K562 (cell line): Measurements from ENCODE around the gene ZNF629. TPM values are rescaled to one million over a fixed set of nuclear protein-coding genes. Genes with fewer than 3 reads are reported as not detected.

Experiments used
- ATAC-seq: fragments of 200-7000 bp; cut with Tn5 transposase; 3 replicates; pipeline ENCODE4 v1.9.1; 2020; ENCODE audit warnings: moderate library complexity
- BruUV-seq: library from RNA; stranded (reverse); fragments of 400-500 nt; replicated peaks from 2 replicates; lab custom pipeline; 2021; lab: Mats Ljungman, UMichigan
- CTCF ChIA-PET: fragments of 300-600 bp; formaldehyde crosslinking; extraction: SDS; loops from one replicate; lab custom pipeline; 2021; ENCODE audit warnings: low intra/inter-chr PET ratio; lab: Yijun Ruan, JAX
- POLR2A ChIA-PET: fragments of 300-600, 350-650 bp; sonication (Branson Sonifier 250); formaldehyde crosslinking; extraction: SDS; loops from one replicate; lab custom pipeline; 2021; ENCODE audit warnings: antibody characterized with exemption, inconsistent platforms; lab: Yijun Ruan, JAX
- DNase-seq, 4 experiments: peaks; one replicate each; pipeline versions ENCODE4 v3.0.0 to v3.0.0-alpha.2; 2011 to 2018; ENCODE audit warnings: low spot score in 3 of 4, mixed read lengths in 3 of 4; ENCODE audit errors: extremely low read depth in 1 of 4
- FAIRE-seq: peaks from 2 replicates; lab custom pipeline; 2011; peaks lifted over from hg19 to GRCh38; lab: Jason Lieb, UNC
- H2AFZ ChIP-seq: 2 replicates; pipeline ENCODE4 v1.6.0; 2011; ENCODE audit warnings: low read depth, low read length, control low read depth, inconsistent platforms
- H3K27ac ChIP-seq: fragments of 200-600 bp; 3 replicates; pipeline ENCODE4 v1.8.0; 2011; ENCODE audit warnings: low read depth, mild to moderate bottlenecking, control low read depth, inconsistent platforms, low read length, moderate library complexity, mixed read lengths; ENCODE audit errors: extremely low read depth
- H3K27me3 ChIP-seq, 2 experiments: fragments of 300-600 bp in 1 of 2; 2 replicates in 1 of 2; 3 replicates in 1 of 2; pipeline versions ENCODE4 v1.6.0 to v1.8.0; 2011; ENCODE audit warnings: inconsistent platforms in 2 of 2, low read length in 2 of 2, mild to moderate bottlenecking in 1 of 2, mixed read lengths in 1 of 2, moderate library complexity in 1 of 2; ENCODE audit not compliant: control insufficient read depth in 2 of 2, insufficient read depth in 2 of 2
- H3K36me3 ChIP-seq: fragments of 300-600 bp; 3 replicates; pipeline ENCODE4 v1.8.0; 2011; ENCODE audit warnings: mild to moderate bottlenecking, low read length, inconsistent platforms; ENCODE audit not compliant: control insufficient read depth, insufficient read depth
- H3K4me1 ChIP-seq, 2 experiments: fragments of 200-600 bp in 1 of 2; replicated peaks in 1 of 2; 2 replicates in 1 of 2; 3 replicates in 1 of 2; pipeline versions ENCODE4 v1.5.1 to v1.8.0; 2011; ENCODE audit warnings: inconsistent platforms in 2 of 2, low read length in 2 of 2, mild to moderate bottlenecking in 1 of 2, mixed read lengths in 1 of 2, moderate library complexity in 1 of 2; ENCODE audit not compliant: control insufficient read depth in 2 of 2, insufficient read depth in 2 of 2
- H3K4me2 ChIP-seq: 2 replicates; pipeline ENCODE4 v1.6.1; 2011; ENCODE audit warnings: low read length, control low read depth, inconsistent platforms, mixed read lengths; ENCODE audit not compliant: insufficient read depth
- H3K4me3 ChIP-seq: fragments of 200-600 bp; sonication (generic), shearing (Covaris generic); 2 replicates; pipeline ENCODE4 v1.5.1; 2016; ENCODE audit warnings: control low read depth, inconsistent platforms
- H3K79me2 ChIP-seq: fragments of 200-600 bp; 3 replicates; pipeline ENCODE4 v1.8.0; 2011; ENCODE audit warnings: low read length, inconsistent platforms; ENCODE audit not compliant: control insufficient read depth, insufficient read depth
- H3K9ac ChIP-seq, 2 experiments: 2 replicates each; pipeline versions ENCODE4 v1.6.0 to v1.6.1; 2011; ENCODE audit warnings: low read depth in 2 of 2, low read length in 2 of 2, control low read depth in 1 of 2, inconsistent platforms in 1 of 2, mild to moderate bottlenecking in 1 of 2, mixed read lengths in 1 of 2; ENCODE audit not compliant: insufficient read depth in 1 of 2
- H3K9me1 ChIP-seq: one replicate; pipeline ENCODE4 v1.6.0; 2011; ENCODE audit warnings: inconsistent platforms, mild to moderate bottlenecking, low read length, moderate library complexity; ENCODE audit not compliant: control insufficient read depth, insufficient read depth
- H3K9me3 ChIP-seq: replicated peaks from 2 replicates; pipeline ENCODE4 v1.5.1; 2011; ENCODE audit warnings: low read depth, low read length, inconsistent platforms; ENCODE audit not compliant: control insufficient read depth, insufficient read depth
- H4K20me1 ChIP-seq: replicated peaks from 2 replicates; pipeline ENCODE4 v1.6.1; 2011; ENCODE audit warnings: low read length, inconsistent platforms, mixed read lengths; ENCODE audit not compliant: control insufficient read depth, insufficient read depth
- KDM1A ChIP-seq, 2 experiments: fragments of 450-650 bp; IDR thresholded peaks; 2 replicates each; pipeline ENCODE4 v1.6.1; 2016; ENCODE audit warnings: mild to moderate bottlenecking in 2 of 2
- LEF1 ChIP-seq: fragments of 450-650 bp; IDR thresholded peaks from 2 replicates; pipeline ENCODE4 v1.6.1; 2016; ENCODE audit warnings: mild to moderate bottlenecking
- SRSF3 ChIP-seq: fragments of 200-400 bp; formaldehyde crosslinking; IDR thresholded peaks from 2 replicates; pipeline ENCODE4 v1.6.1; 2016; ENCODE audit warnings: mild to moderate bottlenecking, low read length, moderate library complexity; ENCODE audit not compliant: insufficient read depth
- WGBS: fragments of 100-300 bp; shearing (Covaris generic); methylation state at CpG from one replicate; pipeline ENCODE4 v1.1.6; 2016; ENCODE audit warnings: low coverage, mixed read lengths; ENCODE audit not compliant: insufficient coverage; ENCODE audit errors: missing lambda C conversion rate; 5-methylcytosine and 5-hydroxymethylcytosine counted together
- in situ Hi-C: fragments of 300-500 bp; cut with MboI; formaldehyde crosslinking; loops from 4 replicates; pipeline ENCODE4 v1.15.0; 2018; ENCODE audit warnings: inconsistent platforms, mixed read lengths
- intact Hi-C: fragments of 100-400 bp; cut with micrococcal nuclease; formaldehyde crosslinking; loops from 2 replicates; pipeline ENCODE4 v1.14.2; 2022
- polyA plus RNA-seq, 8 experiments: library from polyadenylated mRNA; depleted of rRNA in 4 of 8; stranded (reverse) in 5 of 8; unstranded in 3 of 8; fragments of >200 nt; fragmentation: Nextera tagmentation in 2 of 8; fragmentation: Illumina TruSeq in 1 of 8; extraction: Ambion mirVana in 2 of 8; extraction: Trizol in 1 of 8; gene quantifications; 2 replicates each; pipeline versions ENCODE4 v1.2.1 to v1.2.3, GENCODE V29; 2011 to 2014; ENCODE audit warnings: inconsistent platforms in 1 of 8, missing spikeins in 1 of 8
- small RNA-seq: library from RNA; depleted of rRNA; stranded (forward); fragments of <200 nt; gene quantifications from one replicate; pipeline ENCODE3, GENCODE V24; 2014
- total RNA-seq, 7 experiments: library from RNA; depleted of rRNA in 6 of 7; stranded (reverse); fragments of >200 nt in 6 of 7; fragmentation: Illumina TruSeq in 2 of 7; extraction: Trizol in 2 of 7; gene quantifications; 2 replicates each; pipeline versions ENCODE4 v1.2.1 to v1.2.3, GENCODE V29; 2011 to 2021; ENCODE audit warnings: low replicate concordance in 1 of 7
- TF ChIP-seq, protein P1 (sequence below): fragments of 250-450 bp; sonication (Bioruptor Pico); IDR thresholded peaks from 2 replicates; pipeline ENCODE4 v1.8.0; 2022; ENCODE audit warnings: moderate library complexity, mild to moderate bottlenecking, inconsistent platforms

The ZNF629 gene
- total and polyA plus RNA-seq, 9 of the 15 experiments (the other 6 are each of a cell fraction or from before 2014, with no cell fraction given) = 0.44 to 18.8 (median 7.4) TPM

DNA sequence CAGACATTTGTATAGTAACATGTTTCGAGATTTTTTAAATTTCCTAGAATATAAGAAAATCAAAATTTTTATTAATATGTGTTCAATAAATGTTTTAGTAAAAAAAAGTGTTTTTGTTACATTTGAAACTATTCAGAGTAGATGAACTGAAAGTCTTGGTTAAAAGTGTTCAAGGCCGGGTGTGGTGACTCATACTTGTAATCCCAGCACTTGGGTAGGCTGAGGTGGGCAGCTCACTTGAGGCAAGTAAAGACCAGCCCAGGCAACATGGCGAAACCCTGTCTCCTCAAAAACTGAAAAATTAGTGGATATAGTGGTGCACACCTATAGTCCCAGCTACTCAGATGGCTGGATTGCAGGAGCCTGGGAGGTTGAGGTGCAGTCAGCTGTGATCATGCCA, 55.6 kb downstream of the ZNF629 start (continued):
- TF ChIP-seq KDM1A (IDR thresholded peaks at IDR 0.05) (no peak), LEF1 (no peak), SRSF3 (no peak)

DNA sequence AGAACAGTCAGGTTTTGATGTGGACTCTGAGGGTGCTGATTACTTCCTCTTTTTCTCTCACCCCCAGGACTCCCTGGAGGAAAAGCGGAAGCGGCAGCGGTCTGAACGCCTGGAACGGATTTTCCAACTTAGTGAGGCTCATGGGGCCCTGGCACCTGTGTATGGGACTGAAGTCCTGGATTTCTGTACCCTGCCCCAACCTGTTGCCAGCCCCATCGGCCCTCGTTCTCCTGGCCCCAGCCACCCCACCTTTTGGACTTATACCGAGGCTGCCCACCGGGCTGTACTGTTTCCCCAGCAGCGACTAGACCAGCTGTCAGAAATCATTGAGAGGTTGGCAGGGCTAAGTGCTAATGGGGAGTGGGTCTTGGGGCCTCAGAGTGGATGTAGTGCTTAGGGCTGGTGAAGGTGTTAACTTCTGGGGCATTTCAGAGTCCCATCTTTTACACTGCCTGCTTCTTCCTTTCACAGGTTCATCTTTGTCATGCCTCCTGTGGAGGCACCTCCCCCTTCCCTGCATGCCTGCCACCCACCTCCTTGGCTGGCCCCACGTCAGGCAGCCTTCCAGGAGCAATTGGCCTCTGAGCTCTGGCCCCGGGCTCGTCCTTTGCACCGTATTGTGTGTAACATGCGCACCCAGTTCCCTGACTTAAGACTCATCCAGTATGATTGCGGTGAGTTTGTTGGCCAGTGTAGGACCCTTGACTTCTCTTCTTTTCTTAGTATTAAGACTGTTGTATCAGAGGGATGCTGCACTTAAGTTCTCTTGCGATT, 57.9 kb downstream of the ZNF629 start:
- H2AFZ ChIP-seq = no peak overlapping the region
- DNase-seq (no peak), FAIRE-seq (no peak), ATAC-seq (no peak)
- 91% methylated on average over 16 of the region's 17 CpGs for WGBS
- CTCF ChIA-PET = no interaction called here
- BruUV-seq = no TSS peak
- no peak overlapping the region for H3K27ac ChIP-seq
- no peaks in the 10 kb centered on the region for H3K27me3 ChIP-seq
- H3K79me2 ChIP-seq = peaks cover 12% of the 10 kb centered on the region; the same call in 2 of the 3 replicates
- H3K9ac ChIP-seq = no peak overlapping the region
- no peak overlapping the region for H3K4me3 ChIP-seq
- H3K4me1 ChIP-seq = peaks cover 0 to 4% of the 10 kb centered on the region in 2 experiments; a peak in 2 of 5 replicates
- in situ Hi-C loops = no loop called here
- no peak overlapping the region for H3K4me2 ChIP-seq
- POLR2A ChIA-PET = interaction anchor here (0.6 to 1.4 kb wide), 3 partner anchors 15 to 76 kb away, joined by 3 to 4 read pairs (median 4); no protein-coding TSS in a partner anchor
- no peaks in the 10 kb centered on the region for H3K9me3 ChIP-seq
- H4K20me1 ChIP-seq = no peaks in the 10 kb centered on the region; the same call in 1 of the 2 replicates
- no peaks in the 10 kb centered on the region for H3K9me1 ChIP-seq
- peaks cover 95% of the 10 kb centered on the region for H3K36me3 ChIP-seq
- intact Hi-C loops = no loop called here
- TF ChIP-seq, protein P1, sequence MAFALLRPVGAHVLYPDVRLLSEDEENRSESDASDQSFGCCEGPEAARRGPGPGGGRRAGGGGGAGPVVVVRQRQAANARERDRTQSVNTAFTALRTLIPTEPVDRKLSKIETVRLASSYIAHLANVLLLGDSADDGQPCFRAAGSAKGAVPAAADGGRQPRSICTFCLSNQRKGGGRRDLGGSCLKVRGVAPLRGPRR = no peak

Small RNAs within 50 kb of the gene (small RNA-seq; reads per million reads assigned to genes)
- gene RF00017 = not detected

Other genes with a start within 250 kb of the ZNF629 start
Only the 7 nearest of the 18 such genes appear.
- gene FBRS, start 128.8 kb downstream of the ZNF629 start, total RNA-seq (2014; rRNA removed) = 13.1 and 19.0 TPM in 2 replicates
- 6.9 and 8.1 TPM in 2 replicates for gene FBRS, start 128.8 kb downstream of the ZNF629 start, total RNA-seq (2014; rRNA removed; fragmentation: Illumina TruSeq; extraction: Trizol)
- 15.6 and 17.9 TPM in 2 replicates for gene FBRS, start 128.8 kb downstream of the ZNF629 start, total RNA-seq (2015; rRNA removed; fragmentation: Illumina TruSeq; extraction: Trizol)
- gene FBRS, start 128.8 kb downstream of the ZNF629 start, total RNA-seq (2021) = 50.1 and 59.5 TPM in 2 replicates
- gene FBRS, start 128.8 kb downstream of the ZNF629 start, polyA plus RNA-seq (2011; rRNA removed) = 5.4 and 11.8 TPM in 2 replicates
- 21.7 and 32.6 TPM in 2 replicates for gene FBRS, start 128.8 kb downstream of the ZNF629 start, polyA plus RNA-seq (2014; fragmentation: Illumina TruSeq; extraction: Trizol)
- gene FBRS, start 128.8 kb downstream of the ZNF629 start, polyA plus RNA-seq (2014; fragmentation: Nextera tagmentation; extraction: Ambion mirVana) = under 1 TPM; 0.32 to 0.46 TPM
- gene FBRS, start 128.8 kb downstream of the ZNF629 start, polyA plus RNA-seq (2014; rRNA removed) = 21.9 and 25.1 TPM in 2 replicates
- 16.0 and 16.3 TPM in 2 replicates for gene SRCAP, start 88.0 kb downstream of the ZNF629 start, total RNA-seq (2014; rRNA removed)
- 3.5 and 3.7 TPM in 2 replicates for gene SRCAP, start 88.0 kb downstream of the ZNF629 start, total RNA-seq (2014; rRNA removed; fragmentation: Illumina TruSeq; extraction: Trizol)
- 5.8 and 7.9 TPM in 2 replicates for gene SRCAP, start 88.0 kb downstream of the ZNF629 start, total RNA-seq (2015; rRNA removed; fragmentation: Illumina TruSeq; extraction: Trizol)
- 58.9 and 62.6 TPM in 2 replicates for gene SRCAP, start 88.0 kb downstream of the ZNF629 start, total RNA-seq (2021)
- 2.2 and 6.4 TPM in 2 replicates for gene SRCAP, start 88.0 kb downstream of the ZNF629 start, polyA plus RNA-seq (2011; rRNA removed)
- 14.9 and 21.0 TPM in 2 replicates for gene SRCAP, start 88.0 kb downstream of the ZNF629 start, polyA plus RNA-seq (2014; fragmentation: Illumina TruSeq; extraction: Trizol)
- under 1 TPM; 0.21 to 0.53 TPM for gene SRCAP, start 88.0 kb downstream of the ZNF629 start, polyA plus RNA-seq (2014; fragmentation: Nextera tagmentation; extraction: Ambion mirVana)
- 11.4 and 17.0 TPM in 2 replicates for gene SRCAP, start 88.0 kb downstream of the ZNF629 start, polyA plus RNA-seq (2014; rRNA removed)
- 30.7 and 45.9 TPM in 2 replicates for gene PHKG2, start 38.8 kb downstream of the ZNF629 start, total RNA-seq (2014; rRNA removed)
- 18.3 and 21.2 TPM in 2 replicates for gene PHKG2, start 38.8 kb downstream of the ZNF629 start, total RNA-seq (2014; rRNA removed; fragmentation: Illumina TruSeq; extraction: Trizol)
- gene PHKG2, start 38.8 kb downstream of the ZNF629 start, total RNA-seq (2015; rRNA removed; fragmentation: Illumina TruSeq; extraction: Trizol) = 23.9 and 25.2 TPM in 2 replicates
- gene PHKG2, start 38.8 kb downstream of the ZNF629 start, total RNA-seq (2021) = 39.7 and 40.7 TPM in 2 replicates
- 44.1 and 54.4 TPM in 2 replicates for gene PHKG2, start 38.8 kb downstream of the ZNF629 start, polyA plus RNA-seq (2011; rRNA removed)
- gene PHKG2, start 38.8 kb downstream of the ZNF629 start, polyA plus RNA-seq (2014; fragmentation: Illumina TruSeq; extraction: Trizol) = 39.2 and 41.0 TPM in 2 replicates
- 10 to 100 TPM in 1 of 2 experiments, 1 to 10 TPM in 1; 5.8 to 14.1 TPM for gene PHKG2, start 38.8 kb downstream of the ZNF629 start, polyA plus RNA-seq (2014; fragmentation: Nextera tagmentation; extraction: Ambion mirVana)
- gene PHKG2, start 38.8 kb downstream of the ZNF629 start, polyA plus RNA-seq (2014; rRNA removed) = 50.4 and 54.2 TPM in 2 replicates
- 16.1 and 18.5 TPM in 2 replicates for gene CFAP119, start 25.1 kb downstream of the ZNF629 start, total RNA-seq (2014; rRNA removed)
- gene CFAP119, start 25.1 kb downstream of the ZNF629 start, total RNA-seq (2014; rRNA removed; fragmentation: Illumina TruSeq; extraction: Trizol) = 4.2 and 6.1 TPM in 2 replicates
- 7.0 and 7.4 TPM in 2 replicates for gene CFAP119, start 25.1 kb downstream of the ZNF629 start, total RNA-seq (2015; rRNA removed; fragmentation: Illumina TruSeq; extraction: Trizol)
- 18.4 and 20.0 TPM in 2 replicates for gene CFAP119, start 25.1 kb downstream of the ZNF629 start, total RNA-seq (2021)
- gene CFAP119, start 25.1 kb downstream of the ZNF629 start, polyA plus RNA-seq (2011; rRNA removed) = 13.5 and 16.3 TPM in 2 replicates
- gene CFAP119, start 25.1 kb downstream of the ZNF629 start, polyA plus RNA-seq (2014; fragmentation: Illumina TruSeq; extraction: Trizol) = 9.0 and 9.6 TPM in 2 replicates
- 1 to 10 TPM; 5.5 to 6.2 TPM for gene CFAP119, start 25.1 kb downstream of the ZNF629 start, polyA plus RNA-seq (2014; fragmentation: Nextera tagmentation; extraction: Ambion mirVana)
- gene CFAP119, start 25.1 kb downstream of the ZNF629 start, polyA plus RNA-seq (2014; rRNA removed) = 33.7 and 38.2 TPM in 2 replicates
- gene RNF40, start 24.9 kb downstream of the ZNF629 start, total RNA-seq (2014; rRNA removed) = 81.9 and 95.6 TPM in 2 replicates
- gene RNF40, start 24.9 kb downstream of the ZNF629 start, total RNA-seq (2014; rRNA removed; fragmentation: Illumina TruSeq; extraction: Trizol) = 73.7 and 81.5 TPM in 2 replicates
- 76.4 and 82.9 TPM in 2 replicates for gene RNF40, start 24.9 kb downstream of the ZNF629 start, total RNA-seq (2015; rRNA removed; fragmentation: Illumina TruSeq; extraction: Trizol)
- 124 and 129 TPM in 2 replicates for gene RNF40, start 24.9 kb downstream of the ZNF629 start, total RNA-seq (2021)
- gene RNF40, start 24.9 kb downstream of the ZNF629 start, polyA plus RNA-seq (2011; rRNA removed) = 91.7 and 97.8 TPM in 2 replicates
- gene RNF40, start 24.9 kb downstream of the ZNF629 start, polyA plus RNA-seq (2014; fragmentation: Illumina TruSeq; extraction: Trizol) = 107 and 115 TPM in 2 replicates
- 1 to 10 TPM; 6.2 to 9.1 TPM for gene RNF40, start 24.9 kb downstream of the ZNF629 start, polyA plus RNA-seq (2014; fragmentation: Nextera tagmentation; extraction: Ambion mirVana)
- gene RNF40, start 24.9 kb downstream of the ZNF629 start, polyA plus RNA-seq (2014; rRNA removed) = 68.2 and 75.6 TPM in 2 replicates
- 80.1 and 85.8 TPM in 2 replicates for gene BCL7C, start 106.9 kb upstream of the ZNF629 start, total RNA-seq (2014; rRNA removed)
- gene BCL7C, start 106.9 kb upstream of the ZNF629 start, total RNA-seq (2014; rRNA removed; fragmentation: Illumina TruSeq; extraction: Trizol) = 7.0 and 7.9 TPM in 2 replicates
- 31.6 and 32.9 TPM in 2 replicates for gene BCL7C, start 106.9 kb upstream of the ZNF629 start, total RNA-seq (2015; rRNA removed; fragmentation: Illumina TruSeq; extraction: Trizol)
- gene BCL7C, start 106.9 kb upstream of the ZNF629 start, total RNA-seq (2021) = 41.2 and 43.1 TPM in 2 replicates
- gene BCL7C, start 106.9 kb upstream of the ZNF629 start, polyA plus RNA-seq (2011; rRNA removed) = 15.1 and 17.4 TPM in 2 replicates
- 19.6 and 37.5 TPM in 2 replicates for gene BCL7C, start 106.9 kb upstream of the ZNF629 start, polyA plus RNA-seq (2014; fragmentation: Illumina TruSeq; extraction: Trizol)
- gene BCL7C, start 106.9 kb upstream of the ZNF629 start, polyA plus RNA-seq (2014; fragmentation: Nextera tagmentation; extraction: Ambion mirVana) = 1 to 10 TPM; 1.7 to 2.6 TPM
- 61.9 and 75.9 TPM in 2 replicates for gene BCL7C, start 106.9 kb upstream of the ZNF629 start, polyA plus RNA-seq (2014; rRNA removed)
- 0.36 and 1.0 TPM in 2 replicates for gene CTF1, start 109.4 kb upstream of the ZNF629 start, total RNA-seq (2014; rRNA removed)
- gene CTF1, start 109.4 kb upstream of the ZNF629 start, total RNA-seq (2014; rRNA removed; fragmentation: Illumina TruSeq; extraction: Trizol) = 0.38 and 0.44 TPM in 2 replicates
- gene CTF1, start 109.4 kb upstream of the ZNF629 start, total RNA-seq (2015; rRNA removed; fragmentation: Illumina TruSeq; extraction: Trizol) = 0.33 and 0.53 TPM in 2 replicates
- gene CTF1, start 109.4 kb upstream of the ZNF629 start, total RNA-seq (2021) = 1.8 TPM in 2 replicates
- 1.9 and 3.6 TPM in 2 replicates for gene CTF1, start 109.4 kb upstream of the ZNF629 start, polyA plus RNA-seq (2011; rRNA removed)
- 2.5 and 2.8 TPM in 2 replicates for gene CTF1, start 109.4 kb upstream of the ZNF629 start, polyA plus RNA-seq (2014; fragmentation: Illumina TruSeq; extraction: Trizol)
- under 1 TPM; 0.24 to 0.35 TPM for gene CTF1, start 109.4 kb upstream of the ZNF629 start, polyA plus RNA-seq (2014; fragmentation: Nextera tagmentation; extraction: Ambion mirVana)
- 1.8 and 2.1 TPM in 2 replicates for gene CTF1, start 109.4 kb upstream of the ZNF629 start, polyA plus RNA-seq (2014; rRNA removed)